HEK293 (cell line): ENCODE measurements around the gene SH3BGRL.

ENCODE experiments used
- CTCF ChIA-PET: fragments of 350-600 bp; formaldehyde crosslinking; extraction: SDS; loops from one replicate; lab custom pipeline; 2021; ENCODE audit warnings: antibody characterized with exemption; lab: Yijun Ruan, JAX
- POLR2A ChIA-PET: fragments of 300-600 bp; formaldehyde crosslinking; extraction: SDS; loops from one replicate; lab custom pipeline; 2020; ENCODE audit warnings: antibody characterized with exemption, inconsistent platforms; lab: Yijun Ruan, JAX
- H3K27ac ChIP-seq: fragments of 200-500 bp; sonication (Bioruptor generic); 2 replicates; pipeline ENCODE4 v1.5.1; 2014; ENCODE audit warnings: low read depth, low read length, control low read depth, inconsistent platforms; ENCODE audit errors: extremely low read depth
- H3K36me3 ChIP-seq, 2 experiments: fragments of 200-500 bp in 1 of 2; sonication (Bioruptor generic) in 1 of 2; 1 replicate in 1 of 2; 2 replicates in 1 of 2; pipeline ENCODE4 v1.5.1; 2014 to 2017; ENCODE audit warnings: inconsistent platforms in 2 of 2, low read length in 2 of 2; ENCODE audit not compliant: control insufficient read depth in 2 of 2, insufficient read depth in 1 of 2
- H3K4me1 ChIP-seq: fragments of 200-500 bp; sonication (Bioruptor generic); 2 replicates; pipeline ENCODE4 v1.5.1; 2014; ENCODE audit warnings: mild to moderate bottlenecking, low read length, inconsistent platforms; ENCODE audit not compliant: control insufficient read depth, insufficient read depth
- H3K4me3 ChIP-seq: 2 replicates; pipeline ENCODE4 v1.5.1; 2011; ENCODE audit warnings: low read depth, mild to moderate bottlenecking, control low read depth, low read length, moderate library complexity
- H3K9me3 ChIP-seq: fragments of 200-500 bp; sonication (Bioruptor generic); 2 replicates; pipeline ENCODE4 v1.5.1; 2014; ENCODE audit warnings: low read depth, low read length, inconsistent platforms; ENCODE audit not compliant: control insufficient read depth, insufficient read depth
- BCL11B ChIP-seq: fragments of 450-650 bp; formaldehyde crosslinking; IDR thresholded peaks from 2 replicates; pipeline ENCODE4 v1.5.1; 2016; ENCODE audit warnings: low read depth, missing biosample characterization, missing genetic modification characterization
- EGR2 ChIP-seq: fragments of 450-650 bp; formaldehyde crosslinking; IDR thresholded peaks from 2 replicates; pipeline ENCODE4 v1.5.1; 2016; ENCODE audit warnings: low read depth, missing biosample characterization, missing genetic modification characterization
- HOXD13 ChIP-seq: sonication (generic); formaldehyde crosslinking; IDR thresholded peaks from 2 replicates; pipeline ENCODE4 v1.8.0; 2022; ENCODE audit warnings: missing genetic modification reagents, borderline replicate concordance
- MYNN ChIP-seq: fragments of 450-650 bp; formaldehyde crosslinking; IDR thresholded peaks from 2 replicates; pipeline ENCODE4 v1.5.1; 2016; ENCODE audit warnings: missing biosample characterization, missing genetic modification characterization, borderline replicate concordance
- RBAK ChIP-seq: fragments of 450-650 bp; formaldehyde crosslinking; IDR thresholded peaks from 2 replicates; pipeline ENCODE4 v1.5.1; 2016; ENCODE audit warnings: missing biosample characterization, missing genetic modification characterization
- TCF7L2 ChIP-seq: IDR thresholded peaks from 2 replicates; pipeline ENCODE4 v1.6.1; 2011; ENCODE audit warnings: low read depth, mild to moderate bottlenecking, inconsistent platforms, low read length, moderate library complexity, borderline replicate concordance
- TRIM28 ChIP-seq: IDR thresholded peaks from 2 replicates; pipeline ENCODE4 v1.6.1; 2011; ENCODE audit warnings: low read length, control low read depth, borderline replicate concordance
- WT1 ChIP-seq: fragments of 450-650 bp; formaldehyde crosslinking; IDR thresholded peaks from 2 replicates; pipeline ENCODE4 v1.5.1; 2016; ENCODE audit warnings: missing biosample characterization, missing genetic modification characterization
- YY1 ChIP-seq: fragments of 450-650 bp; formaldehyde crosslinking; IDR thresholded peaks from 2 replicates; pipeline ENCODE4 v1.5.1; 2018; ENCODE audit warnings: missing biosample characterization, missing genetic modification characterization
- ZBTB17 ChIP-seq: fragments of 450-650 bp; formaldehyde crosslinking; IDR thresholded peaks from 2 replicates; pipeline ENCODE4 v1.5.1; 2016; ENCODE audit warnings: missing biosample characterization, missing genetic modification characterization
- ZFHX2 ChIP-seq: fragments of 450-650 bp; formaldehyde crosslinking; conservative IDR thresholded peaks from 2 replicates; pipeline ENCODE4 v1.5.1; 2016; ENCODE audit warnings: missing biosample characterization, missing genetic modification characterization
- ZIC2 ChIP-seq: fragments of 450-650 bp; formaldehyde crosslinking; IDR thresholded peaks from 2 replicates; pipeline ENCODE4 v1.5.1; 2016; ENCODE audit warnings: missing biosample characterization, missing genetic modification characterization
- ZNF10 ChIP-seq: fragments of 450-650 bp; formaldehyde crosslinking; IDR thresholded peaks from 2 replicates; pipeline ENCODE4 v1.5.1; 2017; ENCODE audit warnings: missing biosample characterization, missing genetic modification characterization
- ZNF112 ChIP-seq: fragments of 450-650 bp; formaldehyde crosslinking; IDR thresholded peaks from 2 replicates; pipeline ENCODE4 v1.5.0; 2017; ENCODE audit warnings: missing biosample characterization, missing genetic modification characterization
- ZNF121 ChIP-seq: fragments of 450-650 bp; formaldehyde crosslinking; IDR thresholded peaks from 2 replicates; pipeline ENCODE4 v1.5.1; 2016; ENCODE audit warnings: missing biosample characterization, missing genetic modification characterization
- ZNF132 ChIP-seq: fragments of 450-650 bp; formaldehyde crosslinking; IDR thresholded peaks from 2 replicates; pipeline ENCODE4 v1.5.1; 2017; ENCODE audit warnings: missing biosample characterization, missing genetic modification characterization, borderline replicate concordance
- ZNF184 ChIP-seq: fragments of 450-650 bp; IDR thresholded peaks from 2 replicates; pipeline ENCODE4 v1.5.1; 2018; ENCODE audit warnings: missing biosample characterization, mild to moderate bottlenecking, missing genetic modification characterization
- ZNF366 ChIP-seq: fragments of 450-650 bp; formaldehyde crosslinking; conservative IDR thresholded peaks from 2 replicates; pipeline ENCODE4 v1.5.1; 2016; ENCODE audit warnings: missing biosample characterization, missing genetic modification characterization
- ZNF544 ChIP-seq: fragments of 450-650 bp; formaldehyde crosslinking; IDR thresholded peaks from 2 replicates; pipeline ENCODE4 v1.5.0; 2017; ENCODE audit warnings: missing biosample characterization, missing genetic modification characterization
- ZNF549 ChIP-seq: fragments of 450-650 bp; IDR thresholded peaks from 2 replicates; pipeline ENCODE4 v1.5.1; 2018; ENCODE audit warnings: missing biosample characterization, missing genetic modification characterization, mild to moderate bottlenecking, inconsistent platforms, moderate library complexity
- ZNF558 ChIP-seq: fragments of 450-650 bp; formaldehyde crosslinking; IDR thresholded peaks from 2 replicates; pipeline ENCODE4 v1.5.1; 2016; ENCODE audit warnings: missing biosample characterization, missing genetic modification characterization
- ZNF596 ChIP-seq: fragments of 450-650 bp; IDR thresholded peaks from 2 replicates; pipeline ENCODE4 v1.5.0; 2018; ENCODE audit warnings: missing biosample characterization, mild to moderate bottlenecking, missing genetic modification characterization, moderate library complexity
- ZNF623 ChIP-seq: fragments of 450-650 bp; formaldehyde crosslinking; IDR thresholded peaks from 2 replicates; pipeline ENCODE4 v1.5.1; 2016; ENCODE audit warnings: missing biosample characterization, missing genetic modification characterization
- ZSCAN23 ChIP-seq: fragments of 450-650 bp; formaldehyde crosslinking; IDR thresholded peaks from 2 replicates; pipeline ENCODE4 v1.5.1; 2016; ENCODE audit warnings: missing biosample characterization, missing genetic modification characterization
- ZXDB ChIP-seq: fragments of 450-650 bp; formaldehyde crosslinking; IDR thresholded peaks from 2 replicates; pipeline ENCODE4 v1.5.1; 2016; ENCODE audit warnings: missing biosample characterization, missing genetic modification characterization
- TF ChIP-seq, protein P1 (sequence below): fragments of 450-650 bp; formaldehyde crosslinking; IDR thresholded peaks from 2 replicates; pipeline ENCODE4 v1.5.1; 2016; ENCODE audit warnings: missing biosample characterization, missing genetic modification characterization
- TF ChIP-seq, protein P2 (sequence below): fragments of 450-650 bp; formaldehyde crosslinking; IDR thresholded peaks from 2 replicates; pipeline ENCODE4 v1.5.1; 2016; ENCODE audit warnings: missing biosample characterization, missing genetic modification characterization, borderline replicate concordance

Gene SH3BGRL

DNA sequence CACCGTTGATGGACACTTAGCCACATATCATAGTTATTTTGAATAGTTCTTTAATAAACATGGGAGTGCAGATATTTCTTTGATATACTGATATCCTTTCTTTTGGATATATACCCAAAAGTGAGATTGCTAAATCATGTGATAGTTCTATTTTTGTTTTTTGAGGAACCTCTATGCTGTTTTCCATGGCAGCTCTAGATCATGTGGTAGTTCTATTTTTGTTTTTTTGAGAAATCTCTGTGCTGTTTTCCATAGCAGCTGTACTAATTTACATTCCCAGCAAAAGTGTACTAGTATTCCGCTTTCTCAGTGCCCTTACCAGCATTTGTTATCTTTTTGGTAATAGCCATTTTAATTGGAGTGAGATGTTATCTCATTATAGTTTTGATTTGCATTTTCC, 3.6 kb downstream of the SH3BGRL start:
- TF ChIP-seq HOXD13 (CRISPR knock-in tag) (no peak), RBAK (tag by site-specific recombination) (no peak), ZNF184 (tag by site-specific recombination) (no peak), ZNF549 (no peak), ZNF623 (tag by site-specific recombination) (no peak), EGR2 (tag by site-specific recombination) (no peak), ZFHX2 (no peak), ZNF121 (tag by site-specific recombination) (no peak), ZNF10 (no peak), TCF7L2 (no peak)
- TF ChIP-seq, protein P1, sequence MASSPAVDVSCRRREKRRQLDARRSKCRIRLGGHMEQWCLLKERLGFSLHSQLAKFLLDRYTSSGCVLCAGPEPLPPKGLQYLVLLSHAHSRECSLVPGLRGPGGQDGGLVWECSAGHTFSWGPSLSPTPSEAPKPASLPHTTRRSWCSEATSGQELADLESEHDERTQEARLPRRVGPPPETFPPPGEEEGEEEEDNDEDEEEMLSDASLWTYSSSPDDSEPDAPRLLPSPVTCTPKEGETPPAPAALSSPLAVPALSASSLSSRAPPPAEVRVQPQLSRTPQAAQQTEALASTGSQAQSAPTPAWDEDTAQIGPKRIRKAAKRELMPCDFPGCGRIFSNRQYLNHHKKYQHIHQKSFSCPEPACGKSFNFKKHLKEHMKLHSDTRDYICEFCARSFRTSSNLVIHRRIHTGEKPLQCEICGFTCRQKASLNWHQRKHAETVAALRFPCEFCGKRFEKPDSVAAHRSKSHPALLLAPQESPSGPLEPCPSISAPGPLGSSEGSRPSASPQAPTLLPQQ (tag by site-specific recombination), result no peak
- Histone ChIP-seq H3K4me1 (no peaks in the 10 kb centered on the region), H3K4me3 (no peak overlapping the region), H3K9me3 (0 out of 2 replicates have a peak, but pooled peaks cover under 1% of the 10 kb centered on the region), H3K27ac (no peak overlapping the region), H3K36me3 (no peaks in the 10 kb centered on the region)
- CTCF ChIA-PET, result interaction anchor here (1.2 to 1.3 kb wide), 2 partner anchors 10 to 16 kb away, joined by 4 read pairs; no protein-coding TSS in a partner anchor
- POLR2A ChIA-PET, result no interaction called here

DNA sequence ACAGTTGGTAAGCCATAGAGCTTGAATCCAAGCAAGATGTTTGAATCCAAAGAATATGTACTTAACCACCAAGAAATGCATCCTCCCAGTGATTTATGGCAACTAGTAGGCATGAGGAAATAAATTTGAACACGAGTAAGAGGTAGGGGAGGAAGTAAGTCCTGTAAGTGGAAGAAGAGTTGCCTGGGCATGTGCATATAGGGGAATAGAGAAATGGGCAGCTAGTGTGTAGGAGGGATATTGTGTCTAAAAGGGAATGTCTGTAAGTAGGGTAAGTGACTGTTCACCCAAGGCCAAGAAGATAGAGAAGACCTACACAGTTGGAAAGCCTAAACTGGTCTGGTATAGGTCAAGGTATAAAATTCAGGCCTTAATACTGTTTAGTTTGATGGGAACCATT, 4.6 kb downstream of the SH3BGRL start:
- CTCF ChIA-PET, result interaction anchor here (0.7 to 1.3 kb wide), 2 partner anchors 11 to 17 kb away, joined by 3 to 4 read pairs; no protein-coding TSS in a partner anchor
- TF ChIP-seq ZNF366 (tag by site-specific recombination) (no peak), ZIC2 (tag by site-specific recombination) (no peak), ZNF558 (tag by site-specific recombination) (no peak), MYNN (no peak), ZXDB (tag by site-specific recombination) (no peak)
- TF ChIP-seq, protein P2, sequence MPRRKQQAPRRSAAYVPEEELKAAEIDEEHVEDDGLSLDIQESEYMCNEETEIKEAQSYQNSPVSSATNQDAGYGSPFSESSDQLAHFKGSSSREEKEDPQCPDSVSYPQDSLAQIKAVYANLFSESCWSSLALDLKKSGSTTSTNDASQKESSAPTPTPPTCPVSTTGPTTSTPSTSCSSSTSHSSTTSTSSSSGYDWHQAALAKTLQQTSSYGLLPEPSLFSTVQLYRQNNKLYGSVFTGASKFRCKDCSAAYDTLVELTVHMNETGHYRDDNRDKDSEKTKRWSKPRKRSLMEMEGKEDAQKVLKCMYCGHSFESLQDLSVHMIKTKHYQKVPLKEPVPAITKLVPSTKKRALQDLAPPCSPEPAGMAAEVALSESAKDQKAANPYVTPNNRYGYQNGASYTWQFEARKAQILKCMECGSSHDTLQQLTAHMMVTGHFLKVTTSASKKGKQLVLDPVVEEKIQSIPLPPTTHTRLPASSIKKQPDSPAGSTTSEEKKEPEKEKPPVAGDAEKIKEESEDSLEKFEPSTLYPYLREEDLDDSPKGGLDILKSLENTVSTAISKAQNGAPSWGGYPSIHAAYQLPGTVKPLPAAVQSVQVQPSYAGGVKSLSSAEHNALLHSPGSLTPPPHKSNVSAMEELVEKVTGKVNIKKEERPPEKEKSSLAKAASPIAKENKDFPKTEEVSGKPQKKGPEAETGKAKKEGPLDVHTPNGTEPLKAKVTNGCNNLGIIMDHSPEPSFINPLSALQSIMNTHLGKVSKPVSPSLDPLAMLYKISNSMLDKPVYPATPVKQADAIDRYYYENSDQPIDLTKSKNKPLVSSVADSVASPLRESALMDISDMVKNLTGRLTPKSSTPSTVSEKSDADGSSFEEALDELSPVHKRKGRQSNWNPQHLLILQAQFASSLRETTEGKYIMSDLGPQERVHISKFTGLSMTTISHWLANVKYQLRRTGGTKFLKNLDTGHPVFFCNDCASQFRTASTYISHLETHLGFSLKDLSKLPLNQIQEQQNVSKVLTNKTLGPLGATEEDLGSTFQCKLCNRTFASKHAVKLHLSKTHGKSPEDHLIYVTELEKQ, result no peak
- POLR2A ChIA-PET, result no interaction called here

DNA sequence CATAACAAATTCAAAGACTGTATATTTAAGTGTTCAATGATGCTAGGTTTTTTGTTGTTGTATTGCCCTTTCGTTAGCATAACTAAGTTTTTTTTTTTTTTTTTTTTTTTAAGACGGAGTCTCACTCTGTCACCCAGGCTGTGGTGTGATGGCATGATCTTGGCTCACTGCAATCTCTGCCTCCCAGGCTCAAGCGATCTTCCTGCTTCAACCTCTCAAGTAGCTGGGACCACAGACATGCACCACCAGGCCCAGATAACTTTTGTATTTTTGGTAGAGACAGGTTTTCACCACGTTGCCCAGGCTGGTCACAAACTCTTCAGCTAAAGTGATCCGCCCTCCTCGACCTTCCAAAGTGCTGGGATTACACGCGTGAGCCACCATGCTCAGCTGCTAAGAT, 7.0 kb downstream of the SH3BGRL start:
- H3K4me3 ChIP-seq, result no peak overlapping the region

More for the DNA sequence above, 4.6 kb downstream of the SH3BGRL start:
- Histone ChIP-seq H3K9me3 (0 out of 2 replicates have a peak, but pooled peaks cover 2% of the 10 kb centered on the region), H3K4me1 (no peaks in the 10 kb centered on the region), H3K36me3 (no peaks in the 10 kb centered on the region), H3K27ac (no peak overlapping the region), H3K4me3 (no peak overlapping the region)

More for the DNA sequence above, 7.0 kb downstream of the SH3BGRL start:
- TF ChIP-seq BCL11B (tag by site-specific recombination), result no peak
- TF ChIP-seq ZNF132, result no peak
- TF ChIP-seq ZNF596 (tag by site-specific recombination), result no peak
- TF ChIP-seq ZBTB17, result no peak
- no peak for TF ChIP-seq TRIM28
- TF ChIP-seq YY1 (tag by site-specific recombination), result no peak
- TF ChIP-seq ZNF544 (tag by site-specific recombination), result no peak
- no peak for TF ChIP-seq TCF7L2
- no peak for TF ChIP-seq WT1 (tag by site-specific recombination)
- TF ChIP-seq ZSCAN23 (tag by site-specific recombination), result no peak
- no peak for TF ChIP-seq ZNF112 (tag by site-specific recombination)
- ChIA-PET CTCF (no interaction called here), POLR2A (no interaction called here)
- Histone ChIP-seq H3K4me1 (no peaks in the 10 kb centered on the region), H3K36me3 (no peaks in the 10 kb centered on the region; a peak in 1 of 3 replicates), H3K27ac (no peak overlapping the region), H3K9me3 (0 out of 2 replicates have a peak, but pooled peaks cover 2% of the 10 kb centered on the region)
